ENCODE data around the gene RGS9. TPM values are rescaled to one million over a fixed set of nuclear protein-coding genes. Genes with fewer than 3 reads are reported as not detected.

The RGS9 gene
- total and polyA plus RNA-seq, 2 experiments from 2014 or later, result 12.8 to 29.6 TPM

GRCh38 chr17:65101371-65101770, 35.8 kb upstream of the RGS9 start:
- Histone ChIP-seq H3K79me2 (replicated peaks; ENCODE audit: insufficient read depth) (no peaks in the 10 kb centered on the region), H3K4me3 (peak overlapping the region; percentile 65), H3K9me2 (ENCODE audit: insufficient read depth) (no peaks in the 10 kb centered on the region), H4K20me1 (replicated peaks; ENCODE audit: insufficient read depth) (no peaks in the 10 kb centered on the region), H3K4me1 (ENCODE audit: insufficient read depth) (no peaks in the 10 kb centered on the region), H3K27me3 (ENCODE audit: insufficient read depth) (no peaks in the 10 kb centered on the region), H2AFZ (peak overlapping the region; percentile 98), H3K27ac (ENCODE audit: low read depth) (no peak overlapping the region), H3K4me2 (peak overlapping the region; percentile 71), H3F3A (replicated peaks; ENCODE audit: low read depth) (no peaks in the 10 kb centered on the region), H3K36me3 (ENCODE audit: insufficient read depth) (no peaks in the 10 kb centered on the region)
- TF ChIP-seq ZNF331 (CRISPR knock-in tag; IDR thresholded peaks at IDR 0.05; ENCODE audit: low read depth), result no peak
- no peak for TF ChIP-seq STAT1 (IDR thresholded peaks at IDR 0.05; ENCODE audit: unreplicated experiment)
- no peak for TF ChIP-seq ETS1 (IDR thresholded peaks at IDR 0.05)
- no peak for TF ChIP-seq POLR2AphosphoS5 (IDR thresholded peaks at IDR 0.05; ENCODE audit: low read depth)
- TF ChIP-seq CREB1 (CRISPR knock-in tag; IDR thresholded peaks at IDR 0.05; ENCODE audit: low read depth), result no peak
- no peak for TF ChIP-seq ZNF462 (CRISPR knock-in tag; IDR thresholded peaks at IDR 0.05)
- no peak for TF ChIP-seq NANOG (IDR thresholded peaks at IDR 0.05; ENCODE audit: borderline replicate concordance)
- no peak for TF ChIP-seq ZNF114 (CRISPR knock-in tag; IDR thresholded peaks at IDR 0.05)
- no peak for TF ChIP-seq EZH2phosphoT487 (IDR thresholded peaks at IDR 0.05; ENCODE audit: unreplicated experiment)
- TF ChIP-seq EZH2 (IDR thresholded peaks at IDR 0.05; ENCODE audit: low read depth, unreplicated experiment), result no peak
- no peak for TF ChIP-seq CTCF (conservative IDR thresholded peaks at IDR 0.05; ENCODE audit: low read depth in 2 of 2)
- no peak for TF ChIP-seq REST (IDR thresholded peaks at IDR 0.05; ENCODE audit: unreplicated experiment)
- TF ChIP-seq JUNB (IDR thresholded peaks at IDR 0.05; ENCODE audit: unreplicated experiment), result no peak
- Mint-ChIP-seq H3K27me3 (ENCODE audit: insufficient read depth, low read depth, poor library complexity) (peaks cover 10% of the 10 kb centered on the region), H3K27ac (no peak overlapping the region), H3K4me3 (peak overlapping the region; percentile 70), H3K36me3 (ENCODE audit: low read depth) (no peaks in the 10 kb centered on the region), H3K9me3 (no peaks in the 10 kb centered on the region), H3K4me1 (peaks cover 12% of the 10 kb centered on the region)
- no peak for DNase-seq (ENCODE audit: low spot score)
- no peak for ATAC-seq
